ENCODE results near the gene FUT9. TPM values are rescaled to one million over a fixed set of nuclear protein-coding genes. Genes with fewer than 3 reads are reported as not detected.

FUT9 gene
- total RNA-seq, 1 experiment from 2014 or later: not detected

DNA sequence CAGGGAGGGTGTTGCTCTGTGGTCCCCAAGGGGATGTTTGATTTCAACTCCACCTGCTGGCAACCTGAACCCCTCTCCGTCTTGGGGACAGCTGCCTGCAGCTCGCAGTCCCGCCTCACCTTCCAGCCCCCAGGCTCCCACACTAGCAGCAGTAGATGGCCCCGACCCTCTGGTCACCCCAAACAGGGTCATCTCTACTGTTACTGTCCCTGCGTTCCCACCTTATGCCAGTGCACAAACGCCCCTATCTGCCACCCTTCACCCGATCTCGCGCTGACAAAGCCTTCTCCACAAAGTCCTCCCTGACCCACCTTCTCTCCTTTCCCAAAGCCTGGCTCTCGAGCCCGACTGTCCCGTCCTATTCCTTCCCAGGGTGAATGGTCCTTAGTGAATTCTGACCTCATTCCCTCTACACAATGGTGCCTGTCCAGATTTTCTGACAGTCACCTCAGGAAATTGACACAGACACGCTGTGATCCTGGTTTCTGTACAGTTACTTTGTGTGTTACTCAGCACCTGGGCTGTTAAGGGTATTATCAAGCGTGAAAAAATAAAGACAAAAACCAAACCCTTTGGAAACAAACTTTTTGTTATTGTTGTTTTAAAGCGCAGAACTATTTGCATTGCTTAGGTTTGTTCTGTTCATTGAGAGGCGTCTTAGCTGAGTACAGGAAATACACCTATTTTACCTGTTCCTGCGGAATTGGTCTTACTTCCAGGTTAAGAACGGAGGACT lies 728 bp downstream of the FUT9 start:
- BruUV-seq (replicated peaks): no TSS peak
- H3K4me3 ChIP-seq (ENCODE audit: low read depth in 2 of 2, low read length in 2 of 2): peak overlapping the region; percentile 26 to 34; a peak in 3 of 4 replicates
- peak; percentile 16; the same call in 1 of the 2 replicates for ATAC-seq

DNA sequence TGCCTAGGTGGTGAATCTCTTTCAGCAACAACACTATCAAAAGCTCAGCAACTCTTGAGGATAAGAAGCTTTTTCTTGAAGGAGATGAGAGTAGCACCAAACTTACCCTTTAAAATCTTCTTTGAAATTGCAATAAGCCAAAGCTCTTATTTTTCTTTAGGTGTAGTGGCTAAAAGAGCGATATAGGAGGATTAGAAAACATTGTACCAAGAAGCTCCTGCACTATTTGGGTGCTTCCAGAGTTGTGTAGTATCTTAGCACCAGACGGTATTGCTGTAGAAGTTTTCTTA lies 1.2 kb downstream of the FUT9 start:
- CTCF ChIA-PET: no interaction called here
- H3K27me3 ChIP-seq (ENCODE audit: control insufficient read depth, insufficient read depth, low read length): peaks cover 12% of the 10 kb centered on the region
- in situ Hi-C loops (cut with HindIII; ENCODE audit: low pct_unique_long_range_greater_than_20kb, low sequenced_read_pairs): no loop called here
- no TSS peak for BruUV-seq (replicated peaks)
- no peak for DNase-seq (ENCODE audit: low read depth, low spot score)
- POLR2A ChIA-PET: no interaction called here
- H3K9me3 ChIP-seq (ENCODE audit: control insufficient read depth, insufficient read depth, low read depth, low read length): no peaks in the 10 kb centered on the region
- no peaks in the 10 kb centered on the region; the same call in 1 of the 2 replicates for H3K4me1 ChIP-seq (ENCODE audit: control insufficient read depth, insufficient read depth, low read length)
- ATAC-seq: no peak
- no peaks in the 10 kb centered on the region for H3K36me3 ChIP-seq (ENCODE audit: control insufficient read depth, insufficient read depth, low read length)
- H3K4me3 ChIP-seq (ENCODE audit: low read depth in 2 of 2, low read length in 2 of 2): no peak overlapping the region
- H3K27ac ChIP-seq (ENCODE audit: low read length): no peak overlapping the region
- TF ChIP-seq POLR2AphosphoS5 (IDR thresholded peaks at IDR 0.05; ENCODE audit: low read depth, low read length) (no peak), SIN3A (IDR thresholded peaks at IDR 0.05; ENCODE audit: borderline replicate concordance, insufficient read depth, low read depth, low read length) (no peak), TCF7L2 (IDR thresholded peaks at IDR 0.05; ENCODE audit: low read depth, low read length) (no peak)
- TF ChIP-seq, protein P1, sequence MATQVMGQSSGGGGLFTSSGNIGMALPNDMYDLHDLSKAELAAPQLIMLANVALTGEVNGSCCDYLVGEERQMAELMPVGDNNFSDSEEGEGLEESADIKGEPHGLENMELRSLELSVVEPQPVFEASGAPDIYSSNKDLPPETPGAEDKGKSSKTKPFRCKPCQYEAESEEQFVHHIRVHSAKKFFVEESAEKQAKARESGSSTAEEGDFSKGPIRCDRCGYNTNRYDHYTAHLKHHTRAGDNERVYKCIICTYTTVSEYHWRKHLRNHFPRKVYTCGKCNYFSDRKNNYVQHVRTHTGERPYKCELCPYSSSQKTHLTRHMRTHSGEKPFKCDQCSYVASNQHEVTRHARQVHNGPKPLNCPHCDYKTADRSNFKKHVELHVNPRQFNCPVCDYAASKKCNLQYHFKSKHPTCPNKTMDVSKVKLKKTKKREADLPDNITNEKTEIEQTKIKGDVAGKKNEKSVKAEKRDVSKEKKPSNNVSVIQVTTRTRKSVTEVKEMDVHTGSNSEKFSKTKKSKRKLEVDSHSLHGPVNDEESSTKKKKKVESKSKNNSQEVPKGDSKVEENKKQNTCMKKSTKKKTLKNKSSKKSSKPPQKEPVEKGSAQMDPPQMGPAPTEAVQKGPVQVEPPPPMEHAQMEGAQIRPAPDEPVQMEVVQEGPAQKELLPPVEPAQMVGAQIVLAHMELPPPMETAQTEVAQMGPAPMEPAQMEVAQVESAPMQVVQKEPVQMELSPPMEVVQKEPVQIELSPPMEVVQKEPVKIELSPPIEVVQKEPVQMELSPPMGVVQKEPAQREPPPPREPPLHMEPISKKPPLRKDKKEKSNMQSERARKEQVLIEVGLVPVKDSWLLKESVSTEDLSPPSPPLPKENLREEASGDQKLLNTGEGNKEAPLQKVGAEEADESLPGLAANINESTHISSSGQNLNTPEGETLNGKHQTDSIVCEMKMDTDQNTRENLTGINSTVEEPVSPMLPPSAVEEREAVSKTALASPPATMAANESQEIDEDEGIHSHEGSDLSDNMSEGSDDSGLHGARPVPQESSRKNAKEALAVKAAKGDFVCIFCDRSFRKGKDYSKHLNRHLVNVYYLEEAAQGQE (IDR thresholded peaks at IDR 0.05; ENCODE audit: insufficient read depth in 1 of 2, low read depth in 2 of 2, low read length in 1 of 2): no peak
- TF ChIP-seq, protein P2, sequence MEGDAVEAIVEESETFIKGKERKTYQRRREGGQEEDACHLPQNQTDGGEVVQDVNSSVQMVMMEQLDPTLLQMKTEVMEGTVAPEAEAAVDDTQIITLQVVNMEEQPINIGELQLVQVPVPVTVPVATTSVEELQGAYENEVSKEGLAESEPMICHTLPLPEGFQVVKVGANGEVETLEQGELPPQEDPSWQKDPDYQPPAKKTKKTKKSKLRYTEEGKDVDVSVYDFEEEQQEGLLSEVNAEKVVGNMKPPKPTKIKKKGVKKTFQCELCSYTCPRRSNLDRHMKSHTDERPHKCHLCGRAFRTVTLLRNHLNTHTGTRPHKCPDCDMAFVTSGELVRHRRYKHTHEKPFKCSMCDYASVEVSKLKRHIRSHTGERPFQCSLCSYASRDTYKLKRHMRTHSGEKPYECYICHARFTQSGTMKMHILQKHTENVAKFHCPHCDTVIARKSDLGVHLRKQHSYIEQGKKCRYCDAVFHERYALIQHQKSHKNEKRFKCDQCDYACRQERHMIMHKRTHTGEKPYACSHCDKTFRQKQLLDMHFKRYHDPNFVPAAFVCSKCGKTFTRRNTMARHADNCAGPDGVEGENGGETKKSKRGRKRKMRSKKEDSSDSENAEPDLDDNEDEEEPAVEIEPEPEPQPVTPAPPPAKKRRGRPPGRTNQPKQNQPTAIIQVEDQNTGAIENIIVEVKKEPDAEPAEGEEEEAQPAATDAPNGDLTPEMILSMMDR (IDR thresholded peaks at IDR 0.05): no peak
- intact Hi-C loops (cut with micrococcal nuclease; ENCODE audit: unreplicated experiment): no loop called here

More for the DNA sequence above, 728 bp downstream of the FUT9 start:
- POLR2A ChIA-PET: interaction anchor here (0.6 kb wide), 1 partner anchor 21 kb away, joined by 9 read pairs; no protein-coding TSS in a partner anchor
- CTCF ChIA-PET: interaction anchor here (0.6 kb wide), 1 partner anchor 467 kb away, joined by 5 read pairs; no protein-coding TSS in a partner anchor
- Histone ChIP-seq H3K27me3 (ENCODE audit: control insufficient read depth, insufficient read depth, low read length) (peaks cover 12% of the 10 kb centered on the region), H3K27ac (ENCODE audit: low read length) (no peak overlapping the region), H3K9me3 (ENCODE audit: control insufficient read depth, insufficient read depth, low read depth, low read length) (no peaks in the 10 kb centered on the region), H3K36me3 (ENCODE audit: control insufficient read depth, insufficient read depth, low read length) (no peaks in the 10 kb centered on the region), H3K4me1 (ENCODE audit: control insufficient read depth, insufficient read depth, low read length) (no peaks in the 10 kb centered on the region; the same call in 1 of the 2 replicates)
- intact Hi-C loops (cut with micrococcal nuclease; ENCODE audit: unreplicated experiment): no loop called here
- in situ Hi-C loops (cut with HindIII; ENCODE audit: low pct_unique_long_range_greater_than_20kb, low sequenced_read_pairs): no loop called here
- TF ChIP-seq TCF7L2 (IDR thresholded peaks at IDR 0.05; ENCODE audit: low read depth, low read length): no peak
- TF ChIP-seq, protein P1 (IDR thresholded peaks at IDR 0.05; ENCODE audit: insufficient read depth in 1 of 2, low read depth in 2 of 2, low read length in 1 of 2): no peak
- TF ChIP-seq, protein P2 (IDR thresholded peaks at IDR 0.05): no peak; the same call in 1 of the 2 replicates
- no peak for DNase-seq (ENCODE audit: low read depth, low spot score)

Measured in Panc1 (cell line).